CD14-positive monocyte (primary cell): ENCODE results near the gene NPY. TPM values are rescaled to one million over a fixed set of nuclear protein-coding genes. Genes with fewer than 3 reads are reported as not detected.

ENCODE experiments used
- DNase-seq, 3 donors: peaks; one replicate each; pipeline ENCODE4 v3.0.0-alpha.2; 2011 to 2022
- H2AFZ ChIP-seq: 2 replicates; pipeline ENCODE4 v1.6.0; 2012; ENCODE audit warnings: mild to moderate bottlenecking, low read depth, low read length, inconsistent platforms; ENCODE audit not compliant: insufficient read depth, poor library complexity, severe bottlenecking
- H3K27ac ChIP-seq, 2 donors: 1 replicate in 1 of 2; 2 replicates in 1 of 2; pipeline ENCODE4 v1.5.1; 2012 to 2013; ENCODE audit warnings: low read length in 2 of 2, control low read depth in 1 of 2, inconsistent platforms in 1 of 2, low read depth in 1 of 2, mild to moderate bottlenecking in 1 of 2
- H3K27me3 ChIP-seq, 2 donors: one replicate each; pipeline versions ENCODE4 v1.6.0 to v1.6.1; 2011 to 2013; ENCODE audit warnings: low read length in 2 of 2; ENCODE audit not compliant: control insufficient read depth in 2 of 2, insufficient read depth in 2 of 2
- H3K36me3 ChIP-seq, 2 donors: replicated peaks in 1 of 2; 1 replicate in 1 of 2; 2 replicates in 1 of 2; pipeline versions ENCODE4 v1.5.1 to v1.6.1; 2012 to 2013; ENCODE audit warnings: low read length in 2 of 2, control low read depth in 1 of 2, inconsistent platforms in 1 of 2, mild to moderate bottlenecking in 1 of 2; ENCODE audit not compliant: insufficient read depth in 2 of 2, control insufficient read depth in 1 of 2
- H3K4me1 ChIP-seq, 2 donors: 1 replicate in 1 of 2; 2 replicates in 1 of 2; pipeline versions ENCODE4 v1.5.1 to v1.6.1; 2012 to 2013; ENCODE audit warnings: low read length in 2 of 2, control low read depth in 1 of 2, inconsistent platforms in 1 of 2, mild to moderate bottlenecking in 1 of 2, moderate library complexity in 1 of 2; ENCODE audit not compliant: insufficient read depth in 2 of 2, control insufficient read depth in 1 of 2
- H3K4me2 ChIP-seq: replicated peaks from 2 replicates; pipeline ENCODE3; 2012; ENCODE audit warnings: low read length, moderate library complexity, mild to moderate bottlenecking; ENCODE audit not compliant: poor library complexity, severe bottlenecking; ENCODE audit errors: extremely low read depth
- H3K4me3 ChIP-seq, 3 experiments: fragments of 200-600 bp in 1 of 3; sonication (generic) in 1 of 3; replicated peaks in 1 of 3; 1 replicate in 2 of 3; 2 replicates in 1 of 3; pipeline ENCODE4 v1.5.1; 2011 to 2013; ENCODE audit warnings: low read length in 3 of 3, mild to moderate bottlenecking in 3 of 3, control low read depth in 2 of 3, low read depth in 2 of 3, inconsistent platforms in 1 of 3, moderate library complexity in 1 of 3
- H3K79me2 ChIP-seq: 2 replicates; pipeline ENCODE4 v1.6.0; 2012; ENCODE audit warnings: mild to moderate bottlenecking, control low read depth, inconsistent platforms, low read length, moderate library complexity; ENCODE audit not compliant: insufficient read depth
- H3K9ac ChIP-seq: 2 replicates; pipeline ENCODE4 v1.6.0; 2017; ENCODE audit warnings: low read length, mild to moderate bottlenecking; ENCODE audit not compliant: insufficient read depth, poor library complexity, severe bottlenecking
- H3K9me3 ChIP-seq, 2 donors: replicated peaks in 1 of 2; 1 replicate in 1 of 2; 2 replicates in 1 of 2; pipeline versions ENCODE4 v1.5.1 to v1.6.1; 2012 to 2013; ENCODE audit warnings: low read length in 2 of 2, control low read depth in 1 of 2; ENCODE audit not compliant: control insufficient read depth in 1 of 2, insufficient read depth in 1 of 2
- H4K20me1 ChIP-seq: 2 replicates; pipeline ENCODE4 v1.6.0; 2012; ENCODE audit warnings: mild to moderate bottlenecking, low read length, control low read depth, moderate library complexity; ENCODE audit not compliant: insufficient read depth
- H3K27ac Mint-ChIP-seq, 7 donors: one replicate each; pipeline ENCODE4 v1.8.0; 2020; ENCODE audit warnings: mild to moderate bottlenecking in 7 of 7, mixed read lengths in 7 of 7, moderate library complexity in 6 of 7, inconsistent platforms in 2 of 7
- H3K27me3 Mint-ChIP-seq, 3 donors: one replicate each; pipeline ENCODE4 v1.8.0; 2021 to 2022; ENCODE audit warnings: low read depth in 3 of 3, mild to moderate bottlenecking in 3 of 3, mixed read lengths in 3 of 3, moderate library complexity in 3 of 3, inconsistent platforms in 1 of 3
- H3K36me3 Mint-ChIP-seq, 2 donors: one replicate each; pipeline ENCODE4 v1.8.0; 2020; ENCODE audit warnings: mixed read lengths in 2 of 2, inconsistent platforms in 1 of 2, mild to moderate bottlenecking in 1 of 2
- H3K4me1 Mint-ChIP-seq: one replicate; pipeline ENCODE4 v1.8.0; 2020; ENCODE audit warnings: mild to moderate bottlenecking, mixed read lengths
- H3K4me3 Mint-ChIP-seq, 2 donors: one replicate each; pipeline ENCODE4 v1.8.0; 2020; ENCODE audit warnings: mild to moderate bottlenecking in 2 of 2, mixed read lengths in 2 of 2, moderate library complexity in 1 of 2
- H3K9me3 Mint-ChIP-seq, 7 donors: one replicate each; pipeline ENCODE4 v1.8.0; 2020 to 2022; ENCODE audit warnings: mixed read lengths in 7 of 7, mild to moderate bottlenecking in 6 of 7, moderate library complexity in 6 of 7, inconsistent platforms in 2 of 7
- WGBS: methylation state at CpG from one replicate; pipeline ENCODE4 v1.1.5; 2013; ENCODE audit warnings: missing lambda C conversion rate; ENCODE audit not compliant: insufficient coverage; 5-methylcytosine and 5-hydroxymethylcytosine counted together
- intact Hi-C, 2 donors: fragments of 100-400 bp; cut with micrococcal nuclease; formaldehyde crosslinking; loops; one replicate each; pipeline versions ENCODE4 v1.15.0 to v1.15.1; 2023
- polyA plus RNA-seq, 3 donors: library from polyadenylated mRNA; depleted of rRNA in 1 of 3; unstranded in 2 of 3; stranded (reverse) in 1 of 3; fragments of 300-500 nt in 2 of 3; fragments of >200 nt in 1 of 3; fragmentation: Illumina TruSeq in 2 of 3; gene quantifications; 1 replicate in 2 of 3; 2 replicates in 1 of 3; pipeline ENCODE4 v1.2.3, GENCODE V29; 2012 to 2021
- TF ChIP-seq, protein P1 (sequence below): fragments of 200-600 bp; IDR thresholded peaks from one replicate; pipeline ENCODE4 v1.8.0; 2022; ENCODE audit warnings: antibody characterized with exemption, mild to moderate bottlenecking

The NPY gene
- polyA plus RNA-seq, 3 donors = not detected

DNA sequence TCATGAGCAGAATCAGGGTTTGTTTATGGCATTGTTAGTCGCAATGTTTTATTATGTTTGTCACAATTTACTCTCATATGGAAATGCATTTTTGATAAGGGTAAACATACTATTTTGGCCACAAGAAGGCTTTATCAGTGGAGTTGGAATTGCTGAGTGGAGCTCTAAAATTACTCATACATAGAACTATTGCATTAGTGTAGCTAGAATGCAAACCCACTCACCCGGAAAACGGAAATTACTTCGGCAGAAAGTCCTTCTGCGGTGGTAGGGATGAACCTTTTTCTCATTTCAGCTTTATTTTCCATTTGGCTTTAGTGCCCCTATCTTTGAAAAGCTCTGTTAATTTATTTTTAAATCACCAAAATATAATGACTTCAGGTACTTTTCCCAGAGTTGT, 42.8 kb upstream of the NPY start:
- Histone ChIP-seq H3K9me3 (no peaks in the 10 kb centered on the region), H3K27ac (no peak overlapping the region), H3K27me3 (no peaks in the 10 kb centered on the region), H3K36me3 (no peaks in the 10 kb centered on the region), H3K4me2 (no peak overlapping the region), H3K9ac (no peak overlapping the region), H3K4me3 (no peak overlapping the region), H4K20me1 (no peaks in the 10 kb centered on the region), H3K4me1 (no peaks in the 10 kb centered on the region), H2AFZ (no peak overlapping the region), H3K79me2 (no peaks in the 10 kb centered on the region)
- intact Hi-C loops = no loop called here
- H3K27me3 Mint-ChIP-seq = peaks cover 2 to 6% (median 5%) of the 10 kb centered on the region in 3 donors
- TF ChIP-seq, protein P1, sequence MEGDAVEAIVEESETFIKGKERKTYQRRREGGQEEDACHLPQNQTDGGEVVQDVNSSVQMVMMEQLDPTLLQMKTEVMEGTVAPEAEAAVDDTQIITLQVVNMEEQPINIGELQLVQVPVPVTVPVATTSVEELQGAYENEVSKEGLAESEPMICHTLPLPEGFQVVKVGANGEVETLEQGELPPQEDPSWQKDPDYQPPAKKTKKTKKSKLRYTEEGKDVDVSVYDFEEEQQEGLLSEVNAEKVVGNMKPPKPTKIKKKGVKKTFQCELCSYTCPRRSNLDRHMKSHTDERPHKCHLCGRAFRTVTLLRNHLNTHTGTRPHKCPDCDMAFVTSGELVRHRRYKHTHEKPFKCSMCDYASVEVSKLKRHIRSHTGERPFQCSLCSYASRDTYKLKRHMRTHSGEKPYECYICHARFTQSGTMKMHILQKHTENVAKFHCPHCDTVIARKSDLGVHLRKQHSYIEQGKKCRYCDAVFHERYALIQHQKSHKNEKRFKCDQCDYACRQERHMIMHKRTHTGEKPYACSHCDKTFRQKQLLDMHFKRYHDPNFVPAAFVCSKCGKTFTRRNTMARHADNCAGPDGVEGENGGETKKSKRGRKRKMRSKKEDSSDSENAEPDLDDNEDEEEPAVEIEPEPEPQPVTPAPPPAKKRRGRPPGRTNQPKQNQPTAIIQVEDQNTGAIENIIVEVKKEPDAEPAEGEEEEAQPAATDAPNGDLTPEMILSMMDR = no peak
- H3K4me3 Mint-ChIP-seq = no peak overlapping the region
- no CpG with 5 or more reads among the region's 5 CpGs for WGBS
- no peaks in the 10 kb centered on the region for H3K36me3 Mint-ChIP-seq
- H3K9me3 Mint-ChIP-seq = peaks cover 0 to 3% (median 0%) of the 10 kb centered on the region in 7 donors
- no peak for DNase-seq
- no peak overlapping the region for H3K27ac Mint-ChIP-seq
- H3K4me1 Mint-ChIP-seq = no peaks in the 10 kb centered on the region

DNA sequence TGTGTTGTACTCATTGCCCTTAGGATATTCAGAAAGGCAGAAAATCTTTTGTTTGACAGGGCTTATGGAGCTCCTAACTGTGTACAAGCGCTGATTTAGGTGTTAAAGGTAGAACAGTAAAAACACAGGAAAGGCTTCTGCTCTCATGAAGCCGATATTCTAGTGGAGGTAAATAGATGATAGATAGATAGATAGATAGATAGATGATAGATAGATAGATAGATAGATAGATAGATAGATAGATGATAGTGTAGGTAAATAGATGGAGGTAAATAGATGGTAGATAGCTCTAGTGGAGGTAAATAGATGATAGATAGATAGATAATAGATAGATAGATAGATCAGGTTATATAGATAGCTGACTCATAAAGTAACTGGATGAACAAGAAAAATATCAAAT, 39.4 kb upstream of the NPY start:
- Mint-ChIP-seq H3K4me3 (no peak overlapping the region), H3K9me3 (peaks cover 0 to 9% (median 4%) of the 10 kb centered on the region in 7 donors), H3K27me3 (peaks cover 0 to 8% (median 6%) of the 10 kb centered on the region in 3 donors), H3K36me3 (no peaks in the 10 kb centered on the region), H3K4me1 (no peaks in the 10 kb centered on the region), H3K27ac (no peak overlapping the region)
- intact Hi-C loops = no loop called here
- Histone ChIP-seq H4K20me1 (no peaks in the 10 kb centered on the region), H3K36me3 (no peaks in the 10 kb centered on the region), H3K9ac (no peak overlapping the region), H3K27me3 (no peaks in the 10 kb centered on the region), H3K4me3 (no peak overlapping the region), H3K4me1 (no peaks in the 10 kb centered on the region), H2AFZ (no peak overlapping the region), H3K79me2 (no peaks in the 10 kb centered on the region), H3K4me2 (no peak overlapping the region), H3K27ac (no peak overlapping the region), H3K9me3 (no peaks in the 10 kb centered on the region)
- TF ChIP-seq, protein P1 = no peak
- 64% methylated on average over 2 of the region's 2 CpGs for WGBS
- DNase-seq = no peak
